GM21367 (cell line): Measurements from ENCODE around the gene EME1.
"Not testable (repeated sequence)": the region's sequence is repeated elsewhere in the genome, so short reads cannot be mapped to it uniquely, and the experiment has no call there.

Experiments used
- ATAC-seq: cut with Tn5 transposase; IDR thresholded peaks from one replicate; pipeline ENCODE4 v1.9.1; 2021; ENCODE audit not compliant: unreplicated experiment

The EME1 gene

GRCh38 chr17:50372758-50373556 is at the start of gene EME1, which contains the start of gene MRPL27:
Gene EME1 (plus strand): TSS chr17:50373229. CDS start chr17:50375209, 1,980 bp downstream.
Gene MRPL27 (minus strand): TSS chr17:50373184. CDS start chr17:50373170, 14 bp downstream.
- ATAC-seq = peak; percentile 57

- ATAC-seq = no peak
These were observed 47.1 kb upstream of the EME1 start for GRCh38 chr17:50325906-50326305.

- no peak for ATAC-seq
These were observed 46.1 kb upstream of the EME1 start for GRCh38 chr17:50326831-50327364.

- ATAC-seq = no peak
These were observed 44.4 kb upstream of the EME1 start for GRCh38 chr17:50328363-50329325.

GRCh38 chr17:50329716-50330115 is 43.3 kb upstream of the EME1 start:
- no peak for ATAC-seq

- ATAC-seq = no peak
These were observed 42.8 kb upstream of the EME1 start for GRCh38 chr17:50330151-50330775.

GRCh38 chr17:50331085-50331791 is 41.8 kb upstream of the EME1 start:
- ATAC-seq = no peak

- no peak for ATAC-seq
These were observed 40.8 kb upstream of the EME1 start for GRCh38 chr17:50332196-50332595.

GRCh38 chr17:50333291-50334057 is 39.6 kb upstream of the EME1 start:
- not testable (repeated sequence) for ATAC-seq

- no peak for ATAC-seq
These were observed 35.1 kb upstream of the EME1 start for GRCh38 chr17:50337956-50338355.

GRCh38 chr17:50338645-50339044 is 34.4 kb upstream of the EME1 start:
- no peak for ATAC-seq

- no peak for ATAC-seq
These were observed 33.6 kb upstream of the EME1 start for GRCh38 chr17:50339381-50339780.

GRCh38 chr17:50344731-50345365 is 28.2 kb upstream of the EME1 start:
- no peak for ATAC-seq

GRCh38 chr17:50345432-50346312 is 27.4 kb upstream of the EME1 start, which contains the start of gene XYLT2:
Gene XYLT2 (plus strand): TSS chr17:50346126. CDS start chr17:50346141, 15 bp downstream.
- peak; percentile 58 for ATAC-seq

GRCh38 chr17:50346313-50347116 is 26.5 kb upstream of the EME1 start:
- ATAC-seq = peak; percentile 40

GRCh38 chr17:50347117-50347893 is 25.7 kb upstream of the EME1 start:
- no peak for ATAC-seq
